Keratinocyte (primary cell): ENCODE measurements around the gene NINJ2. TPM values are rescaled to one million over a fixed set of nuclear protein-coding genes. Genes with fewer than 3 reads are reported as not detected.

Experiments
- DNase-seq: peaks from one replicate; pipeline ENCODE4 v3.0.0-alpha.2; 2011; ENCODE audit warnings: low read depth, missing footprints, low spot score
- FAIRE-seq: peaks from 2 replicates; lab custom pipeline; 2011; peaks lifted over from hg19 to GRCh38; lab: Jason Lieb, UNC
- H2AFZ ChIP-seq: 2 replicates; pipeline ENCODE4 v1.6.0; 2012; ENCODE audit warnings: low read length, control low read depth, inconsistent platforms; ENCODE audit not compliant: control insufficient read depth
- H3K27ac ChIP-seq: 2 replicates; pipeline ENCODE4 v1.5.1; 2011; ENCODE audit warnings: low read length; ENCODE audit not compliant: control insufficient read depth, insufficient read depth
- H3K27me3 ChIP-seq: 3 replicates; pipeline ENCODE4 v1.6.0; 2011; ENCODE audit warnings: low read length; ENCODE audit not compliant: control insufficient read depth, insufficient read depth; ENCODE audit errors: extremely low read depth
- H3K36me3 ChIP-seq, 2 experiments: 2 replicates in 1 of 2; 3 replicates in 1 of 2; pipeline ENCODE4 v1.5.1; 2011; ENCODE audit warnings: low read length in 2 of 2, mild to moderate bottlenecking in 1 of 2; ENCODE audit not compliant: control insufficient read depth in 2 of 2, insufficient read depth in 2 of 2; ENCODE audit errors: extremely low read depth in 1 of 2
- H3K4me1 ChIP-seq: 3 replicates; pipeline ENCODE4 v1.5.1; 2011; ENCODE audit warnings: low read length; ENCODE audit not compliant: control insufficient read depth, insufficient read depth; ENCODE audit errors: extremely low read depth
- H3K4me2 ChIP-seq: 3 replicates; pipeline ENCODE4 v1.6.0; 2011; ENCODE audit warnings: low read depth, low read length; ENCODE audit not compliant: control insufficient read depth, insufficient read depth; ENCODE audit errors: extremely low read depth
- H3K4me3 ChIP-seq, 3 experiments: fragments of 200-600 bp in 1 of 3; sonication (generic) in 1 of 3; 2 replicates in 2 of 3; 3 replicates in 1 of 3; pipeline ENCODE4 v1.5.1; 2011 to 2016; ENCODE audit warnings: low read length in 3 of 3, mild to moderate bottlenecking in 3 of 3, control low read depth in 2 of 3, inconsistent platforms in 1 of 3, low read depth in 1 of 3, mixed read lengths in 1 of 3, mixed run types in 1 of 3, moderate library complexity in 1 of 3; ENCODE audit not compliant: control insufficient read depth in 2 of 3, insufficient read depth in 2 of 3; ENCODE audit errors: extremely low read depth in 1 of 3
- H3K79me2 ChIP-seq: 2 replicates; pipeline ENCODE4 v1.6.0; 2012; ENCODE audit warnings: low read length; ENCODE audit not compliant: control insufficient read depth, insufficient read depth
- H3K9ac ChIP-seq: 3 replicates; pipeline ENCODE4 v1.6.0; 2011; ENCODE audit warnings: low read length; ENCODE audit not compliant: control insufficient read depth, insufficient read depth; ENCODE audit errors: extremely low read depth
- H3K9me1 ChIP-seq: 3 replicates; pipeline ENCODE4 v1.6.0; 2011; ENCODE audit warnings: low read length; ENCODE audit not compliant: control insufficient read depth, insufficient read depth; ENCODE audit errors: extremely low read depth
- H3K9me3 ChIP-seq: 2 replicates; pipeline ENCODE4 v1.5.1; 2012; ENCODE audit warnings: low read depth, low read length; ENCODE audit not compliant: control insufficient read depth
- H4K20me1 ChIP-seq: 3 replicates; pipeline ENCODE4 v1.6.0; 2011; ENCODE audit warnings: low read length; ENCODE audit not compliant: control insufficient read depth, insufficient read depth; ENCODE audit errors: extremely low read depth
- EZH2 ChIP-seq: IDR thresholded peaks from one replicate; pipeline ENCODE4 v1.6.1; 2012; ENCODE audit warnings: inconsistent platforms, mild to moderate bottlenecking, low read length, moderate library complexity
- dilution Hi-C: fragments of 300-500 bp; cut with MboI; formaldehyde crosslinking; loops from one replicate; pipeline ENCODE4 v1.7.0; 2020; ENCODE audit warnings: low sequenced_read_pairs; ENCODE audit not compliant: extremely low pct_ligation_motif_present
- polyA plus RNA-seq, 5 experiments: library from polyadenylated mRNA; depleted of rRNA in 3 of 5; stranded (reverse) in 3 of 5; stranded (forward) in 1 of 5; unstranded in 1 of 5; fragments of >200 nt; gene quantifications; 1 replicate in 1 of 5; 2 replicates in 3 of 5; 3 replicates in 1 of 5; pipeline versions ENCODE4 v1.2.1 to v1.2.3, GENCODE V29; 2011 to 2012; ENCODE audit warnings: missing spikeins in 2 of 5, low read depth in 1 of 5, low replicate concordance in 1 of 5
- TF ChIP-seq, protein P1 (sequence below), 3 experiments: IDR thresholded peaks in 1 of 3; conservative IDR thresholded peaks in 1 of 3; optimal IDR thresholded peaks in 1 of 3; 2 replicates in 2 of 3; 3 replicates in 1 of 3; pipeline versions ENCODE3 to v1.5.1; 2011; ENCODE audit warnings: low read length in 3 of 3, mild to moderate bottlenecking in 3 of 3, moderate library complexity in 2 of 3, control low read depth in 1 of 3, inconsistent platforms in 1 of 3; ENCODE audit not compliant: insufficient read depth in 2 of 3; ENCODE audit errors: extremely low read depth in 1 of 3

The NINJ2 gene
- polyA plus RNA-seq, 1 donor (not counting 4 experiments of a cell fraction or from before 2014, with no cell fraction given) = 0.58 TPM

DNA sequence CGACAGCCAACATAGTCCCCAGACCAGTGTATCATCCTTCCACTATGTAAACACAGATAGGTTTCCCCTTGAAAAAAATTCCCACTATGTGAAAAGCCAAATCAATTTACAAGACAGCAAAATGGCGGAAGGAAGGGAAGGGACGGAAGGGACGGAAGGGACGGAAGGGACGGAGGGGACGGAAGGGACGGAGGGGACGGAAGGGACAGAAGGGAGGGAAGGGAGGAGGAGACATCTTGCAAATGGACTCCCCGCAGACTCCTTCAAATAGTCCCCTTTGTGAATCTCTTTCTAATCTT lies 75.3 kb downstream of the NINJ2 start:
- Histone ChIP-seq H2AFZ (no peak overlapping the region), H3K9me3 (no peaks in the 10 kb centered on the region), H4K20me1 (no peaks in the 10 kb centered on the region), H3K9me1 (no peaks in the 10 kb centered on the region), H3K27me3 (no peaks in the 10 kb centered on the region), H3K27ac (no peak overlapping the region), H3K36me3 (no peaks in the 10 kb centered on the region), H3K9ac (no peak overlapping the region), H3K4me2 (no peak overlapping the region), H3K79me2 (no peaks in the 10 kb centered on the region), H3K4me3 (no peak overlapping the region), H3K4me1 (peaks cover 12% of the 10 kb centered on the region)
- no peak for TF ChIP-seq EZH2
- TF ChIP-seq, protein P1, sequence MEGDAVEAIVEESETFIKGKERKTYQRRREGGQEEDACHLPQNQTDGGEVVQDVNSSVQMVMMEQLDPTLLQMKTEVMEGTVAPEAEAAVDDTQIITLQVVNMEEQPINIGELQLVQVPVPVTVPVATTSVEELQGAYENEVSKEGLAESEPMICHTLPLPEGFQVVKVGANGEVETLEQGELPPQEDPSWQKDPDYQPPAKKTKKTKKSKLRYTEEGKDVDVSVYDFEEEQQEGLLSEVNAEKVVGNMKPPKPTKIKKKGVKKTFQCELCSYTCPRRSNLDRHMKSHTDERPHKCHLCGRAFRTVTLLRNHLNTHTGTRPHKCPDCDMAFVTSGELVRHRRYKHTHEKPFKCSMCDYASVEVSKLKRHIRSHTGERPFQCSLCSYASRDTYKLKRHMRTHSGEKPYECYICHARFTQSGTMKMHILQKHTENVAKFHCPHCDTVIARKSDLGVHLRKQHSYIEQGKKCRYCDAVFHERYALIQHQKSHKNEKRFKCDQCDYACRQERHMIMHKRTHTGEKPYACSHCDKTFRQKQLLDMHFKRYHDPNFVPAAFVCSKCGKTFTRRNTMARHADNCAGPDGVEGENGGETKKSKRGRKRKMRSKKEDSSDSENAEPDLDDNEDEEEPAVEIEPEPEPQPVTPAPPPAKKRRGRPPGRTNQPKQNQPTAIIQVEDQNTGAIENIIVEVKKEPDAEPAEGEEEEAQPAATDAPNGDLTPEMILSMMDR (optimal IDR thresholded peaks at IDR 0.05 in 1 of 3, IDR thresholded peaks at IDR 0.05 in 1 of 3, conservative IDR thresholded peaks at IDR 0.05 in 1 of 3; ENCODE audit: extremely low read depth in 1 of 3, insufficient read depth in 2 of 3, low read length in 3 of 3) = no peak
- dilution Hi-C loops = no loop called here
- DNase-seq (no peak), FAIRE-seq (no peak)

DNA sequence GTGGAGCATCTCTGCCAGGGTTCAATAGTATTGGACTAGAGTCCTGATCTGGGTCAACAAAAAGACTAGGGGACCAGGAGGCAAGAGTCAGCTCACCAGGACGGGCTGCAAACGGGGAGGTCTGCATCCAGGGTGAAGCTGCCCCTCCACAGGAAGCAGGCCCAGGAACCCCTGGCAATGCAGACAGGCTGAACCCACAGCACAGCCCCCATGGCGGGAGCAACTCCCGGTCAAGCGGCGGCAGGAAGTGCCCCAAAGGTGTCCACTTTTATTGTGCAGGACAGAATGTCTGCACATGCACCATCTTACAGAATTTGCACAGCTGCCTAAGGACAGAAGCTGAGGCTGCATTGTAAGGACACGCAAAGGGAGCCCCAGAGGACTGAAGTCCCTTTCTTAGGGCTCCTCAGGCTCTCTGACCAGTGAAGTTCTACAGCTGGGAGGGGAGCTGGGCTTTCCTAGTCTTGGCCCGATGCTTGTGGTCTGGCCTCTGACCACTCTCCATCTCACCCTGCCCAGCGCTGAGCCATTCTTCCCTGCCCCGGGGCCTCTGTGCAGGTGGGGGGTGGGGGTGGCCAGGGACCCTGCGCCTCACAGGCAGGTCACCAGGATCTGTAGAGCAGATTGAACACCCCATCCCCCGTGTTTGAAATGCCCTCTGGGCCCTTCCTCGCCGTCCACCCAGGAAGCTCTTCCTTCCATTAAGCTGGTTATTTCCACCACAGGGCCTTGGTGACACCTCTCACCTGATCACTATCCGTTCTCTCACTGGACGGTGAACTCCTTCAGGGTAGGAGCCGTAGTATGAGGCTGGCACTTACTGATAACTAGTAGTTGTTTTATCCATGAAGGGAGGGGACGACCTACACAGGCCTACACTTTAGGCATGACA lies 75.9 kb downstream of the NINJ2 start:
- dilution Hi-C loops = no loop called here
- no peak overlapping the region for H3K9ac ChIP-seq
- H3K4me1 ChIP-seq = peaks cover 12% of the 10 kb centered on the region
- H3K9me3 ChIP-seq = no peaks in the 10 kb centered on the region
- H3K36me3 ChIP-seq = no peaks in the 10 kb centered on the region
- DNase-seq (no peak), FAIRE-seq (no peak)
- no peak overlapping the region for H3K27ac ChIP-seq
- no peak overlapping the region for H2AFZ ChIP-seq
- no peak overlapping the region for H3K4me3 ChIP-seq
- no peak for TF ChIP-seq EZH2
- TF ChIP-seq, protein P1 (optimal IDR thresholded peaks at IDR 0.05 in 1 of 3, IDR thresholded peaks at IDR 0.05 in 1 of 3, conservative IDR thresholded peaks at IDR 0.05 in 1 of 3; ENCODE audit: extremely low read depth in 1 of 3, insufficient read depth in 2 of 3, low read length in 3 of 3) = no peak
- no peaks in the 10 kb centered on the region for H3K79me2 ChIP-seq
- no peaks in the 10 kb centered on the region for H4K20me1 ChIP-seq
- no peaks in the 10 kb centered on the region for H3K27me3 ChIP-seq
- no peaks in the 10 kb centered on the region for H3K9me1 ChIP-seq
- no peak overlapping the region for H3K4me2 ChIP-seq
